Calu3 (cell line): ENCODE measurements around the gene LDLRAD4. TPM values are rescaled to one million over a fixed set of nuclear protein-coding genes. Genes with fewer than 3 reads are reported as not detected.

Experiments
- BruUV-seq: library from RNA; stranded (reverse); fragments of 400-500 nt; replicated peaks from 2 replicates; lab custom pipeline; 2021; lab: Mats Ljungman, UMichigan
- CTCF ChIA-PET: fragments of 300-600 bp; sonication (Branson Sonifier 250); formaldehyde crosslinking; loops from one replicate; lab custom pipeline; 2022; ENCODE audit warnings: antibody characterized with exemption; lab: Charles Lee
- DNase-seq: peaks from one replicate; pipeline ENCODE4 v3.0.0; 2022
- H3K27ac Mint-ChIP-seq: one replicate; pipeline ENCODE4 v1.8.0; 2022; ENCODE audit warnings: mixed read lengths; ENCODE audit not compliant: unreplicated experiment
- H3K27me3 Mint-ChIP-seq: one replicate; pipeline ENCODE4 v1.8.0; 2022; ENCODE audit warnings: mixed read lengths; ENCODE audit not compliant: unreplicated experiment
- H3K36me3 Mint-ChIP-seq: one replicate; pipeline ENCODE4 v1.8.0; 2022; ENCODE audit warnings: mild to moderate bottlenecking, moderate library complexity, mixed read lengths; ENCODE audit not compliant: insufficient read depth, unreplicated experiment
- H3K4me1 Mint-ChIP-seq: one replicate; pipeline ENCODE4 v1.8.0; 2022; ENCODE audit warnings: mild to moderate bottlenecking, low read depth, mixed read lengths; ENCODE audit not compliant: unreplicated experiment
- H3K4me3 Mint-ChIP-seq: one replicate; pipeline ENCODE4 v1.8.0; 2022; ENCODE audit warnings: mild to moderate bottlenecking, low read depth, moderate library complexity, mixed read lengths; ENCODE audit not compliant: unreplicated experiment
- H3K9me3 Mint-ChIP-seq: one replicate; pipeline ENCODE4 v1.8.0; 2022; ENCODE audit warnings: low read depth, mixed read lengths; ENCODE audit not compliant: unreplicated experiment
- intact Hi-C: fragments of 100-400 bp; cut with micrococcal nuclease; formaldehyde crosslinking; loops from one replicate; pipeline ENCODE4 v1.10.0; 2022; ENCODE audit not compliant: unreplicated experiment
- total RNA-seq: library from RNA; stranded (reverse); gene quantifications from 2 replicates; pipeline ENCODE4 v1.2.3, GENCODE V29; 2022
- TF ChIP-seq, protein P1 (sequence below): fragments of 200-600 bp; IDR thresholded peaks from one replicate; pipeline ENCODE4 v1.8.0; 2022; ENCODE audit warnings: antibody characterized with exemption; ENCODE audit not compliant: unreplicated experiment

Gene LDLRAD4
- total RNA-seq, 1 experiment from 2014 or later, result 0.50 TPM

DNA sequence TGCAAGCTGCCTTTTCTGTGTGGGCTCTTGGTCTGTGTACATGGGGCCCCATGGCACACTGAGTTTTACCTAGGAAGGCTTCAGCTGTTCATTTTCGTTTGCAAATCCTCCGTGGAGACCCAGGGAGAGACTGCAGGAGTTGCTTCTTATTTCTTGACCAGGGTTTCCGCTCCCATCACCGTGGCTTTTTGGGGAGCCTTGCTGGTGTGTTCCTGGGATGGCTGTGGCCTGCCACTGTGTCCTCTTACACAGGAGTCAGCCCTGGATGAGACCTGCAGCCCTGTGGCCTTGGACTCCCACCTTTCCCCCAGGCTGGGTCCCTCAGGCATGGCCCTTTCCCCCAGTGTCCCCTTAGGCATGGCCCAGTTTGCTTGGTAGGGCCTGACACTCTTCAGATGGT, 370.8 kb downstream of the LDLRAD4 start:
- CTCF ChIA-PET, result no interaction called here
- peaks cover 12% of the 10 kb centered on the region for H3K27me3 Mint-ChIP-seq
- TF ChIP-seq, protein P1, sequence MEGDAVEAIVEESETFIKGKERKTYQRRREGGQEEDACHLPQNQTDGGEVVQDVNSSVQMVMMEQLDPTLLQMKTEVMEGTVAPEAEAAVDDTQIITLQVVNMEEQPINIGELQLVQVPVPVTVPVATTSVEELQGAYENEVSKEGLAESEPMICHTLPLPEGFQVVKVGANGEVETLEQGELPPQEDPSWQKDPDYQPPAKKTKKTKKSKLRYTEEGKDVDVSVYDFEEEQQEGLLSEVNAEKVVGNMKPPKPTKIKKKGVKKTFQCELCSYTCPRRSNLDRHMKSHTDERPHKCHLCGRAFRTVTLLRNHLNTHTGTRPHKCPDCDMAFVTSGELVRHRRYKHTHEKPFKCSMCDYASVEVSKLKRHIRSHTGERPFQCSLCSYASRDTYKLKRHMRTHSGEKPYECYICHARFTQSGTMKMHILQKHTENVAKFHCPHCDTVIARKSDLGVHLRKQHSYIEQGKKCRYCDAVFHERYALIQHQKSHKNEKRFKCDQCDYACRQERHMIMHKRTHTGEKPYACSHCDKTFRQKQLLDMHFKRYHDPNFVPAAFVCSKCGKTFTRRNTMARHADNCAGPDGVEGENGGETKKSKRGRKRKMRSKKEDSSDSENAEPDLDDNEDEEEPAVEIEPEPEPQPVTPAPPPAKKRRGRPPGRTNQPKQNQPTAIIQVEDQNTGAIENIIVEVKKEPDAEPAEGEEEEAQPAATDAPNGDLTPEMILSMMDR, result no peak
- no peaks in the 10 kb centered on the region for H3K36me3 Mint-ChIP-seq
- H3K27ac Mint-ChIP-seq, result no peak overlapping the region
- H3K4me1 Mint-ChIP-seq, result no peaks in the 10 kb centered on the region
- DNase-seq, result no peak
- BruUV-seq, result no TSS peak
- no peaks in the 10 kb centered on the region for H3K9me3 Mint-ChIP-seq
- no peak overlapping the region for H3K4me3 Mint-ChIP-seq
- intact Hi-C loops, result no loop called here

DNA sequence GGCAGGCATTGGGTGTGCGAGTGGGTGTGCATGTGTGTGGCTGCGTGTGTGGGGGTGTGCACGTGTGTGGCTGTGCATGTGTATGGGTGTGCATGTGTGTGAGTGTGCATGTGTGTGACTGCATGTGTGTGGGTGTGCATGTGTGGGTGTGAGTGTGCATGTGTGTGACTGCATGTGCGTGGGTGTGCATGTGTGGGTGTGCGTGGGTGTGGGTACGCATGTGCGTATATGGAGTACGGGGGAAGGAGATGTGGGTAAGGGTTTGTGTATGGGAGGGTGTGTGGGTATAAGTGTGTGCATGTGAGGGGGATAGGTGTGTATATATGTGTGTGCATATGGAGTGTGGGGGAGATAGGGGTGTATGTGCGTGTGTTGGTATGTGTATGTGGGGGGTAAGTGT, 371.4 kb downstream of the LDLRAD4 start:
- TF ChIP-seq, protein P1, result no peak
- H3K36me3 Mint-ChIP-seq, result no peaks in the 10 kb centered on the region
- no peak for DNase-seq
- no peak overlapping the region for H3K4me3 Mint-ChIP-seq
- intact Hi-C loops, result no loop called here
- H3K9me3 Mint-ChIP-seq, result no peaks in the 10 kb centered on the region
- H3K27ac Mint-ChIP-seq, result no peak overlapping the region
- CTCF ChIA-PET, result no interaction called here
- H3K27me3 Mint-ChIP-seq, result peaks cover 6% of the 10 kb centered on the region
- no peaks in the 10 kb centered on the region for H3K4me1 Mint-ChIP-seq
- no TSS peak for BruUV-seq

DNA sequence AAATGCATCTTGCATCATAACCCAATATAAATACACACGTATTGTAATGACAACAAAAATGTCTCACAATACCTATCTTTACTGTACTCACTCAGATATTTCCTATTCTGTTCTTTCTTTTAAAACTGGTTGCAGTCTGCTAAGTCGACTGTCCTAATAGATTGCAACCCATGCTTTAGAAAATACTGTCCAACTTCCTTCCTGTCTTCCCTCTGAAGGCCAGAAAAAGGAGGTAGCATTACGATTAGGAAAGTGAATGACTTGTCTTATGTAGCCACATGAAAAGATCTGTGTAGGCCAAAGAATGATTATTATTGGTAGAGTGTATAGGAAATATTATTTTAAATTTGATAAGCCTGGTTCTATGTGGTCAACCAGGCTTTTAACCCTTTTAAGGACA, 373.7 kb downstream of the LDLRAD4 start:
- Mint-ChIP-seq H3K9me3 (peaks cover 11% of the 10 kb centered on the region), H3K4me3 (no peak overlapping the region), H3K36me3 (no peaks in the 10 kb centered on the region), H3K4me1 (no peaks in the 10 kb centered on the region), H3K27me3 (no peaks in the 10 kb centered on the region), H3K27ac (no peak overlapping the region)
- no peak for DNase-seq
- CTCF ChIA-PET, result no interaction called here
- intact Hi-C loops, result no loop called here
- no TSS peak for BruUV-seq
- TF ChIP-seq, protein P1, result no peak

DNA sequence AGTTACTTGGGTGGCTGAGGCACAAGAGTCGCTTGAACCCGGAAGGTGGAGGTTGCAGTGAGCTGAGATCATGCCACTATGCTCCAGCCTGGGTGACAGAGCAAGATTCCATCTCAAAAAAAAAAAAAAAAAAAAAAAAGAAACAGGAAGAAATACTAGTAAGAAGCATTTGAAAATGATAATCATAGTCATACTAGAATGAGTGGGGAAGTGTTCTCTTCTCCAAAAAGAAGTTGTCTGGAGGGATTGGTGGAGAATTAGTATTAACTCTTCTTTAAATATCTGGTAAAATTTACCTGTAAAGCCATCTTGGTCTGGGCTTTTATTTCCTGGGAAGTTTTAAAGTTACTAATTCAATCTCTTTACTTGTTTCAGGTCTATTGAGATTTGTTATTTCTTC, 376.0 kb downstream of the LDLRAD4 start:
- BruUV-seq, result no TSS peak
- Mint-ChIP-seq H3K27me3 (no peaks in the 10 kb centered on the region), H3K9me3 (peaks cover 16% of the 10 kb centered on the region), H3K27ac (no peak overlapping the region), H3K4me1 (no peaks in the 10 kb centered on the region), H3K36me3 (no peaks in the 10 kb centered on the region), H3K4me3 (no peak overlapping the region)
- TF ChIP-seq, protein P1, result no peak
- DNase-seq, result no peak
- intact Hi-C loops, result no loop called here
- CTCF ChIA-PET, result interaction anchor here (0.5 to 0.9 kb wide), 2 partner anchors 12 to 206 kb away, joined by 3 read pairs; no protein-coding TSS in a partner anchor
